GM18868 (cell line): Measurements from ENCODE around the gene PLA2G15.

Source experiments
- ATAC-seq: cut with Tn5 transposase; IDR thresholded peaks from one replicate; pipeline ENCODE4 v1.9.1; 2021; ENCODE audit warnings: mild to moderate bottlenecking, moderate library complexity; ENCODE audit not compliant: unreplicated experiment

The PLA2G15 gene

GRCh38 chr16:68232335-68232734 is 12.8 kb upstream of the PLA2G15 start:
- ATAC-seq = no peak

- no peak for ATAC-seq
Observed at GRCh38 chr16:68233085-68233834, 11.9 kb upstream of the PLA2G15 start.

- ATAC-seq = no peak
Observed at GRCh38 chr16:68233835-68234187, 11.4 kb upstream of the PLA2G15 start.

- no peak for ATAC-seq
Observed at GRCh38 chr16:68234188-68235107, 10.7 kb upstream of the PLA2G15 start.

GRCh38 chr16:68235108-68235886 is 9.9 kb upstream of the PLA2G15 start:
- no peak for ATAC-seq

- no peak for ATAC-seq
Observed at GRCh38 chr16:68235887-68236136, 9.4 kb upstream of the PLA2G15 start, which contains the start of gene ESRP2. ESRP2 (minus strand) TSS chr16:68236127; CDS start chr16:68236045, 82 bp downstream.

- no peak for ATAC-seq
Observed at GRCh38 chr16:68236137-68236825, 8.9 kb upstream of the PLA2G15 start.

- no peak for ATAC-seq
Observed at GRCh38 chr16:68236826-68237242, 8.3 kb upstream of the PLA2G15 start.

- peak; percentile 75 for ATAC-seq
Observed at GRCh38 chr16:68237243-68238028, 7.7 kb upstream of the PLA2G15 start.

GRCh38 chr16:68238029-68238345 is 7.2 kb upstream of the PLA2G15 start:
- ATAC-seq = no peak

- ATAC-seq = no peak
Observed at GRCh38 chr16:68242085-68242484, 3.1 kb upstream of the PLA2G15 start.

- ATAC-seq = no peak
Observed at GRCh38 chr16:68242926-68243858, 2.0 kb upstream of the PLA2G15 start.

- no peak for ATAC-seq
Observed at GRCh38 chr16:68244481-68244902, 681 bp upstream of the PLA2G15 start.

- no peak for ATAC-seq
Observed at GRCh38 chr16:68246121-68246520, 948 bp downstream of the PLA2G15 start.

- ATAC-seq = no peak
Observed at GRCh38 chr16:68246666-68247065, 1.5 kb downstream of the PLA2G15 start.

- no peak for ATAC-seq
Observed at GRCh38 chr16:68247400-68247799, 2.2 kb downstream of the PLA2G15 start.

GRCh38 chr16:68247932-68248331 is 2.8 kb downstream of the PLA2G15 start:
- no peak for ATAC-seq

- ATAC-seq = no peak
Observed at GRCh38 chr16:68249371-68249770, 4.2 kb downstream of the PLA2G15 start.

- ATAC-seq = no peak
Observed at GRCh38 chr16:68250951-68251350, 5.8 kb downstream of the PLA2G15 start.
